SIG-M5 treated with dmso at 0.1 percent for 504 hours (cell line): ENCODE results near the gene C10orf90.
A peak's percentile ranks its signal among the peaks of the same experiment; 100 is the strongest.

Experiments
- DNase-seq: peaks from one replicate; lab custom pipeline; 2025; ENCODE audit not compliant: unreplicated experiment; lab: John Stamatoyannopoulos, UW

The C10orf90 gene, protein sequence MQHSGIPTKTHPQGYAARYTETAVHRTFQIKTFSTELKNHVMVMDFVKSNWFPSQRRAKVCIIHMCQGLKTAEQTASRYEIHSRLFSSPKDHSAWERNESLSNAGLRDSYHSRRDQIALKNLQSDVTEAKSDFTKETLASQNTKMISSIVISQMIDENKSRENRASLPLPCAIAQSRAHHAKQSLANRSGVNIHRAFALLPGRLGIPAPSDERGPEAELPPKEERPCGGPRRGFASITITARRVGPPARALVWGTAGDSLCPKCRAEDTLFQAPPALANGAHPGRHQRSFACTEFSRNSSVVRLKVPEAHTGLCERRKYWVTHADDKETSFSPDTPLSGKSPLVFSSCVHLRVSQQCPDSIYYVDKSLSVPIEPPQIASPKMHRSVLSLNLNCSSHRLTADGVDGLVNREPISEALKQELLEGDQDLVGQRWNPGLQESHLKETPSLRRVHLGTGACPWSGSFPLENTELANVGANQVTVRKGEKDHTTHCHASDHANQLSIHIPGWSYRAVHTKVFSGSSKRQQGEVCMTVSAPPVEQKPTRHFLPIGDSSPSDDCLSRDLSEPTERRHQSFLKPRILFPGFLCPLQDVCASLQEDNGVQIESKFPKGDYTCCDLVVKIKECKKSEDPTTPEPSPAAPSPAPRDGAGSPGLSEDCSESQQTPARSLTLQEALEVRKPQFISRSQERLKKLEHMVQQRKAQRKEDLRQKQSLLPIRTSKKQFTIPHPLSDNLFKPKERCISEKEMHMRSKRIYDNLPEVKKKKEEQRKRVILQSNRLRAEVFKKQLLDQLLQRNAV

GRCh38 chr10:126670056-126670894 lies at the start of gene C10orf90:
C10orf90 (minus strand) TSS chr10:126670693; CDS start chr10:126670480, 213 bp downstream.
- DNase-seq: no peak

DNA sequence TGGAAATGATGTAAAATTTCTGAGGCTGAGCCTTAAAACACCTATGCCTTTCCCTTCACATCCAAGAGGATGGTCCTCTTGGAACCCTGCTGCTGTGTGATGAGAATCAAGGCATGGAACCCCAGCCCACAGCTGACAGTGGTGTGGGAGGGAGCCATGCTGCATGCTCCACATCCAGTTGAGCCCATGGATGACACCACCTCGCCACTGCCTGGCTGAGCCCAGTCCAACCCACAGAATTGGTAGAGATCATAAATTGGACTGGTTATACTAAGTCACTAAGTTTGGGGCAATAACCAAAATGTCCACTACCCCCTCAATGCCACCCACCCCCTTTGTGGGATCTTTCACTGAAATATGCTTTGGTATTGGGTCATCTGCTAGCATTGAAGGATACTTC lies 45.9 kb upstream of the C10orf90 start:
- no peak for DNase-seq

DNA sequence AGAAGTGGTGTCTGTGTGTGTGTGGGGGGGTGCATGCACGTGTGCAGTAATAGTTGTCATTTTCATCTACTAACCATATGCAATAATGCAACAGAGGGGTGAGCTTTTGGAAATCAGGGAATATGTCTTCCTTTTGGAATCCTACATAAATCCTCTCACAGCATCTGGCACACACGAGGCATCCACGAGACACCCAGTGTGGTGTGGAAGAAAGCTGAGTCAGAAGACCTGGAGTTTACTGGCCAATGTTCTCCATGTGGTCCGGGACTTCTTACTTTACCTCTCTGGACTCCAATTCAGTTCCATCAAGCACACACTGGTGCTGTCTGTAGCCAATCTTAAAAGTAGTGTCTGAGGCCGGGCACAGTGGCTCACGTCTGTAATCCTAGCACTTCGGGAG lies 43.1 kb upstream of the C10orf90 start:
- DNase-seq: no peak

GRCh38 chr10:126712681-126713080 lies 42.2 kb upstream of the C10orf90 start:
- DNase-seq: no peak

- no peak for DNase-seq
These were observed 35.6 kb upstream of the C10orf90 start for GRCh38 chr10:126705951-126706565.

- no peak for DNase-seq
These were observed 34.6 kb upstream of the C10orf90 start for GRCh38 chr10:126705131-126705530.

DNA sequence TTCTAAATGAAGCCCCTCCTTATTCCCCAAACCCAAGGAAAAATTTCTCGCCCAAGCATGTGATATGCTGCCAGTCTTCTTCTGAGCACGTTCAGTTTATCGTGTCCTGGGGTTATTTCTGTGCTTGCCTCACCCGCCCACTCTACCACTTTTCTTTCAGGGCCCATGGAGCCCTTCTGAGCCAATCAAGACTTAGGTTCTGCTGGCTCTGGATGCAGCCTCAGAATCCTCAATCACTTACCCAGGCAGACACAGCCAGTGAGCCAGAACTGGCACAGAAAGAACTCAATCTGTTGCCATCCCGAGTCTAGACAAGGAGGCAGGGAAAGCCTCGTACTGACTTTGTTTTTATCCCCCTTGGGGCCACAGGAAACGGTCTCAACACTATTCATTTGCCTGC lies 34.2 kb upstream of the C10orf90 start:
- DNase-seq: no peak

DNA sequence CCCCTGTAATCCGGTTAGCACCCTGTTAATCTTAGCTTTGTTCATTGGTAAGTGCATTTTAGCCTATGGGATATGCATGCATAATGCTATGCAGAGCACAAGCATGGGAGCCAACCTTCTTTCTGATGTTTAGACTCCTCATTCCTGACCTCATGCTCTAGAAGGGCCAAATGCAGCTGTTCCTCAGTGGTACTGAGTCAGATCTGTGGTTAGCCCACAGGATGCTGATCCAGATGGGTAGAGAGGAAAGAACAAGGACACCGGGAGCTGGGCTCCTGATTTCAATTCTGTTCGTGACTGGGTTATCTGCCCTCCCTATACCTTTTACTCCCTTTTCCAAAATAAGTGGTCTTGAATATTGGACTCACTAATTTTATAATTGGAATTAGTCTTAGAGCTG lies 31.7 kb upstream of the C10orf90 start:
- no peak for DNase-seq

DNA sequence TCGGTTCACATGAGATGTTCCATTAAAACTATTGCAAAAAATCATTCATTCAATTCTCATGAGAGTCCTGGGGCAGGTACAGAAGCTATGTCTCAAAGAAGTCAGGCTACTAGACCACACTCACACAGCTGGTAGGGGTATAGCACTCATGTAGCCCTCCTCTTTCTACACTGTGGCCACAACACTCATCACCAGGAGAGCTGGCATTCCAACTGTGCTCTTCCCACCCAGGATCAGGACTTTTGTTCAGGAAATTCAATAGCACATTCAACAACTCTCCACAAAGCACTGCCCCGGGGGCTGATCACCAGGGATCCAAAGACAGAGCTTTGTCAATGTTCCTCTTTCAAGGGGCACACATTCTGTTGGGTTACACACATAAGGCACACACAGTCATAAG lies 31.0 kb upstream of the C10orf90 start:
- DNase-seq: no peak

DNA sequence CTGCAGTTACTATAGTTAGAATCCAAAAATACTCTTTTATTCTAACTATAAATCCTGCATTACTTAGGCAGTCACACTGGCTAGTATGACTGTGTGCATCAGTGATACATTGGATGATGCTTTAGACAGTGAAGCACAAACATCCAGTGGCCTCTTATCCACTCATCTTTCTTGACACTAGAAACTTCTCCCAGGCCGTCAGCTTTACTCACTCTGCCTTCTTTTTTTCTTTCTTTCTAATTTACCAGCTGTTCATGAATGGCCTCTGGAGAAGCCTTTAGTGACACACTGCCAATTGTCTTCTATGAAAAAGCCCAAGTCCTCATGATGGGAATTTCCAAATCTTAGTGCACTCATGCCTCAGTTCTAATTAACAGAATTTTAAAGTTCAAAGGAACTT lies 26.2 kb upstream of the C10orf90 start:
- no peak for DNase-seq

- no peak for DNase-seq
These were observed 21.0 kb upstream of the C10orf90 start for GRCh38 chr10:126691456-126691855.

DNA sequence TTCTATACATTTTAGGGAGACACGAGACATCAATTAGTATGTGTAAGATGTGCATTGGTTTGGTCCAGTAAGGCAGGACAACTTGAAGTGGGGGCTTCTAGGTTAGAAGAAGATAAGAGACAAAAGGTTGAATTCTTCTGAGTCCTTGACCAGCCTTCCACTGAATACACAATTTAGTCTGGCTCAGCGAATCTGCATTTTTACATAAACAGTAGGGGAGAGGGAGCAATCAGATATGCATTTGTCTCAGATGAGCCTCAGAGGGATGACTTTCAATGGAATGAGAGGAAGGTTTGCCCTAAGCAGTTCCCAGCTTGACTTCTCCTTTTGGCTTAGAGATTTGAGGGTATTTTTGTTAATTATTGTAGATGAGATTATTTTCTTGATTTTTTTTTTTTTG lies 20.0 kb upstream of the C10orf90 start:
- DNase-seq: no peak

- DNase-seq: no peak
These were observed 19.0 kb upstream of the C10orf90 start for GRCh38 chr10:126689461-126689994.

DNA sequence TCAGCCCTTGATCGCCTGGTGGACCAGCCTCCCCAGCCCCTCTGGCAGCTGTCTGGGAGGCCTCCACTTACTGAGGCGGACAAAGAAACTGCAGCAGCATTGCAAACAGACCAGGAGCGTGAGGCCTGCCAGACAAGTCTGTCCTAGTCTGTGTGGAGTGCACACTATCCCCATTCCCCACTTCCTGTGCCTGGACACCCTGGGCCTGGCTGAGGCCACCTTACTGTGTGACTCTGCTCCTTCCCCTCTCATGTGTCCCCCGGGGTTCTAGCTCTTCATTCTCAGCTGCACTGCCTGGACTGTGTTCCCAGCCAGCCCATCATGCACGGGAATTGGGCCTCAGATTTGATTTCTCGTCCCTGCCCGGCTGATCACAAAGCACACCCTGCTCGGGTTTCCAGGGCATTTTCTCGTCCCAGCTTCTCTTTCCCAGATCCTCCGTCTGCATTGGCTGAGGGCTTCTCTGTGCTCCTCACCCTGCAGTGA lies 16.7 kb upstream of the C10orf90 start:
- no peak for DNase-seq

DNA sequence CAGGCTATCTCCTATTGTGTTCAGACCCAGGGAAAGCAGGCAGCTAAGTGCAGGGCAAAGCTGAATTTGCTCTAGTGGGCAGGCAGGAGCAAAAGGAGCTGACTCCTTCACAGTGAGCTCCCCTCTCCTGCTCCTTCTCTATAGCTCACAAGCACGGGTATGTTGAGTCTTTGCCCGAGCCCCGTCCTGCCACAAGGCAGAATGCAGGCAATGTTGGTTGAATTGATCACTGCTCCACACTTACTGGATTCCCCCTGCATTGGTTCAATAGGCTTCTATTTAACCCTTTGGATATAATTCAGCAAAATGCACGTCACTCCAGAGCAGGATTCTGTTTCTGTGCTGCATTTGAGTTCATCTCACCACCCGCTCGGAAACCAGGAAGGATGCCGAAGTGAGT lies 16.2 kb upstream of the C10orf90 start:
- DNase-seq: no peak

DNA sequence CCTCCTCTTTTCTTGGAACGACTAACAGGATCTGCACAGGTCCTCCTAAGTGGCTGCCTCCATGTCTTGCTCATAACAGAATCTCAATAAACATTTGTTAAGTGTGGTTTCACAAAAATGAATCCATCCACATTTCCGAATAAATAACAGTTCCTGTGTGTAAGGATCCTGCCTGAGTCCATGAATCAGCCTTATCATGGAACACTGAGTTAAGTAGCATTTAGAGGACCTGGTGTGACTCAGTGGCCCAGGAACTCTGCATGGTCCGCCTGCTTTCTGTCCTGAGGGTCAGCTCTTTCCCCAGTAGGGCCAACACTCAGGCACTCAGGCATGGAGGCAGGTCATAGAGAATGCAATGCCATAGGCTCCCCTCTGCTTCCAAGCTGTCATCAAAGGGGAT lies 15.8 kb upstream of the C10orf90 start:
- DNase-seq: no peak

DNA sequence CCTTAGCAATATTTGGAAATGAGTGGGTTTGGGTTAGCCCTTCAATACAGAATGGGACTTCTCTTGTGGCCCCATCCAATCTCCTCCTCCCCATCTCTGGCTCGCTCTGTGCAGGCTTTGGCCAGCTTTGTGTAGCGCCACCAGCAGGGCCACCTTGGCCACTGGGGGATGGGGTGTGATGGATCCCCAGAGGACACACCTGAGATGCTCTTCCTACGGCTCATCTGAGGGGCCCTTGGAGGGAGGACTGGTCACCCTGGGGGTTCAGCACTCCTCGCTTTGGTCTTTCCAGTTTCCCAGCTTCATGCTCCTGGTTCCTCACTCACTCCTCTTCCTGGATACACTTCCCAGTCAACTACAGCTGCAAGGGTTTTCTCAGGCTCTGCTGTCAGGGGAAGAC lies 15.3 kb upstream of the C10orf90 start:
- DNase-seq: no peak

DNA sequence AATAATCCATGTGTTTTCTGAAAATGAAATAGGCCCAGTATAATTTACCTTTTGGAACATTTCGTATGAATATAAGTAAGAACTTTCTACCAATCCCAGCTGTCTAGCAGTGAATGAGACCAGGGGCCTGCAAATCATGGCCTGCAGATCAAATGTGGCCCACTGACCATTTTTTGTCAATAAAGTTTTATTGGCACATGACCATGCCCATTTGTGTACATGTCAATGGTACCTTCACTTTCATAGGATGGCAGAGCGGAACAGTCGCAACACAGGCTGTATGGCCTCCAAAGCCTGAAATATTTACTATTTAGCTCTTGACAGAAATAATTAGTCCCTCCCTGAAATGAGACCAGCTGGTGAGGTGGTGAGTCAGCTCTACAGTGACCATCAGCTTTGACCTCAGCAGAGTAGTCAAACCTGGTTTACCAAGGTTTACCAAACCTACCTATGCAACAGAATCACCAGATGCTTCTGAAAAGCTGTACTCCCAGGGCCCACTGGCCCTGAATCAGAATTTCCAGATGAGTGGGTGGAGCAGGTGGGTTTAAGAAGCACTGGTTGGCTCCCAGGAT lies 13.8 kb upstream of the C10orf90 start:
- peak; percentile 49 for DNase-seq

DNA sequence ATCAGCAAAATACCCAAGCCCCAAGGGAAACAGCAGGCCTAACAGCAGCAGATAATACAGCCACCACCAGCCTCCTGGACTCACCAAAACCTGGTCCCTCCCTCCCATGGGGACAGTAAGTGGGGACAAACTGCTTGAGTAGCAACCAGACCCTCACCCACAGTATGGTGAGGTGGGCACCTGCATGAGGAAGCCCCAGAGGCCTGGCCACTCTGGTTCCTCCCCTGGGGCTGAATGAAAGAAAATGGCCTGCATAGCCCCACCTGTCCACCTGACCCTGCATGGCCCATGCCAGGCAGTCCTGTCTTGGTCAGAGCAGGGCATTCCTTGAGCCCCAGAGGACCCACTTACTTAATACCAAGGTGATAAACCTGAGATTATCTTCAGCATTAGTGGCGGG lies 13.0 kb upstream of the C10orf90 start:
- DNase-seq: no peak
